Neural cell (in vitro differentiated cells): ENCODE data around the gene CXCL5.

ENCODE experiments used
- REST ChIP-seq: IDR thresholded peaks from 2 replicates; pipeline ENCODE4 v1.6.1; 2012; ENCODE audit warnings: borderline replicate concordance
- TF ChIP-seq, protein P1 (sequence below): fragments of 450-650 bp; IDR thresholded peaks from 2 replicates; pipeline ENCODE4 v1.5.1; 2014; ENCODE audit warnings: antibody characterized with exemption, mild to moderate bottlenecking, moderate library complexity; ENCODE audit not compliant: poor library complexity, severe bottlenecking

DNA sequence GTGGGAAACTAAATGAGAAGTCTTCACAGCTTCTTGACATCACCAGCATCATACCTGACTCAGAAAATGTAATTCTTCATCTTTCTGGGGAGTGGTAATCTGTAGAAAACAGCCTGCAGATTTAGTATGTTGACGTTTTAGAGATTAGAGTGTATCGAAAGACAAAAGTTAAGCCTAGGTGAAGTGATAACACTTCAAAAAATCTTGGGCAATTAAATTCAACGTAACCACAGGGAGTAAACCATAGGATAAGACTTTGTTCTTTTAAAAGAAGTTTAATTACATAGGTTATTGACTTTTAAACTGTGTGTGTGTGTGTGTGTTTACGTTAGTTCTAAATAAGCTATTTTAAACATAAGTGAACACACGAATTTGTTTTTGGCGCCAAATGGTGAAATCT lies 1.8 kb upstream of the CXCL5 start:
- TF ChIP-seq REST: no peak
- TF ChIP-seq, protein P1, sequence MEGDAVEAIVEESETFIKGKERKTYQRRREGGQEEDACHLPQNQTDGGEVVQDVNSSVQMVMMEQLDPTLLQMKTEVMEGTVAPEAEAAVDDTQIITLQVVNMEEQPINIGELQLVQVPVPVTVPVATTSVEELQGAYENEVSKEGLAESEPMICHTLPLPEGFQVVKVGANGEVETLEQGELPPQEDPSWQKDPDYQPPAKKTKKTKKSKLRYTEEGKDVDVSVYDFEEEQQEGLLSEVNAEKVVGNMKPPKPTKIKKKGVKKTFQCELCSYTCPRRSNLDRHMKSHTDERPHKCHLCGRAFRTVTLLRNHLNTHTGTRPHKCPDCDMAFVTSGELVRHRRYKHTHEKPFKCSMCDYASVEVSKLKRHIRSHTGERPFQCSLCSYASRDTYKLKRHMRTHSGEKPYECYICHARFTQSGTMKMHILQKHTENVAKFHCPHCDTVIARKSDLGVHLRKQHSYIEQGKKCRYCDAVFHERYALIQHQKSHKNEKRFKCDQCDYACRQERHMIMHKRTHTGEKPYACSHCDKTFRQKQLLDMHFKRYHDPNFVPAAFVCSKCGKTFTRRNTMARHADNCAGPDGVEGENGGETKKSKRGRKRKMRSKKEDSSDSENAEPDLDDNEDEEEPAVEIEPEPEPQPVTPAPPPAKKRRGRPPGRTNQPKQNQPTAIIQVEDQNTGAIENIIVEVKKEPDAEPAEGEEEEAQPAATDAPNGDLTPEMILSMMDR: no peak
